CD4-positive, alpha-beta T cell treated with Interleukin-17A for 4 hours (primary cell): Measurements from ENCODE around the gene PTGDS.

ENCODE experiments used
- DNase-seq: peaks from one replicate; pipeline ENCODE4 v3.0.0-alpha.2; 2020; ENCODE audit warnings: mixed read lengths

Gene PTGDS

GRCh38 chr9:136958898-136959850 lies 18.1 kb upstream of the PTGDS start:
- DNase-seq: no peak

- DNase-seq: peak; percentile 34
Observed at GRCh38 chr9:136960212-136960937, 16.9 kb upstream of the PTGDS start.

- DNase-seq: no peak
Observed at GRCh38 chr9:136960938-136961275, 16.4 kb upstream of the PTGDS start.

- DNase-seq: no peak
Observed at GRCh38 chr9:136961279-136962065, 15.8 kb upstream of the PTGDS start.

- no peak for DNase-seq
Observed at GRCh38 chr9:136962163-136962562, 15.1 kb upstream of the PTGDS start.

- DNase-seq: no peak
Observed at GRCh38 chr9:136962701-136963248, 14.5 kb upstream of the PTGDS start.

- no peak for DNase-seq
Observed at GRCh38 chr9:136963341-136963740, 14.0 kb upstream of the PTGDS start.

GRCh38 chr9:136963751-136964150 lies 13.6 kb upstream of the PTGDS start:
- DNase-seq: no peak

- DNase-seq: no peak
Observed at GRCh38 chr9:136964171-136964689, 13.1 kb upstream of the PTGDS start.

GRCh38 chr9:136964833-136965422 lies 12.4 kb upstream of the PTGDS start:
- DNase-seq: no peak

GRCh38 chr9:136965771-136966484 lies 11.4 kb upstream of the PTGDS start:
- peak; percentile 35 for DNase-seq

GRCh38 chr9:136968333-136969127 lies 8.8 kb upstream of the PTGDS start:
- DNase-seq: no peak

GRCh38 chr9:136969150-136969549 lies 8.2 kb upstream of the PTGDS start:
- no peak for DNase-seq

GRCh38 chr9:136969774-136970173 lies 7.5 kb upstream of the PTGDS start:
- no peak for DNase-seq

GRCh38 chr9:136970361-136970760 lies 6.9 kb upstream of the PTGDS start:
- no peak for DNase-seq

- no peak for DNase-seq
Observed at GRCh38 chr9:136971746-136972145, 5.6 kb upstream of the PTGDS start.

- DNase-seq: no peak
Observed at GRCh38 chr9:136972335-136972734, 5.0 kb upstream of the PTGDS start.

GRCh38 chr9:136972743-136973142 lies 4.6 kb upstream of the PTGDS start:
- DNase-seq: no peak

GRCh38 chr9:136973618-136974617 lies 3.4 kb upstream of the PTGDS start:
- no peak for DNase-seq
